B cell (primary cell): ENCODE results near the gene ADGRD1. TPM values are rescaled to one million over a fixed set of nuclear protein-coding genes. Genes with fewer than 3 reads are reported as not detected.

Experiments
- ATAC-seq: fragments of 200-7000 bp; cut with Tn5 transposase; one replicate; pipeline ENCODE4 v1.10.0; 2021; ENCODE audit warnings: low read depth, mild to moderate bottlenecking, moderate number of reproducible peaks, moderate library complexity
- CTCF ChIA-PET: fragments of 350-600 bp; sonication (Branson Sonifier 250); formaldehyde crosslinking; loops from one replicate; lab custom pipeline; 2021; ENCODE audit warnings: antibody characterized with exemption, inconsistent platforms; lab: Charles Lee
- POLR2A ChIA-PET: fragments of 350-600 bp; sonication (Branson Sonifier 250); formaldehyde crosslinking; loops from one replicate; lab custom pipeline; 2021; ENCODE audit warnings: antibody characterized with exemption; lab: Charles Lee
- DNase-seq: peaks from one replicate; pipeline ENCODE4 v3.0.0; 2013
- H2AFZ ChIP-seq: 2 replicates; pipeline ENCODE4 v1.6.1; 2012; ENCODE audit warnings: mild to moderate bottlenecking, low read depth, low read length; ENCODE audit not compliant: insufficient read depth, poor library complexity, severe bottlenecking
- H3K27ac ChIP-seq, 2 donors: 1 replicate in 1 of 2; 2 replicates in 1 of 2; pipeline ENCODE4 v1.5.1; 2012 to 2013; ENCODE audit warnings: low read length in 2 of 2, mild to moderate bottlenecking in 2 of 2, moderate library complexity in 1 of 2
- H3K27me3 ChIP-seq, 4 experiments: fragments of 200-600 bp in 1 of 4; sonication (generic) in 1 of 4; replicated peaks in 1 of 4; 1 replicate in 2 of 4; 2 replicates in 2 of 4; pipeline versions ENCODE4 v1.6.1 to v1.7.0; 2013 to 2016; ENCODE audit warnings: low read length in 3 of 4, mild to moderate bottlenecking in 2 of 4, mixed read lengths in 1 of 4, moderate library complexity in 1 of 4; ENCODE audit not compliant: insufficient read depth in 4 of 4, control insufficient read depth in 3 of 4; ENCODE audit errors: control extremely low read depth in 1 of 4
- H3K36me3 ChIP-seq, 2 experiments: replicated peaks in 1 of 2; 1 replicate in 1 of 2; 2 replicates in 1 of 2; pipeline versions ENCODE4 v1.6.1 to v1.7.1; 2013; ENCODE audit warnings: low read length in 1 of 2; ENCODE audit not compliant: insufficient read depth in 2 of 2, control insufficient read depth in 1 of 2; ENCODE audit errors: control extremely low read depth in 1 of 2, extremely low read depth in 1 of 2
- H3K4me1 ChIP-seq, 2 donors: fragments of 200-600 bp in 1 of 2; sonication (generic) in 1 of 2; 1 replicate in 1 of 2; 2 replicates in 1 of 2; pipeline versions ENCODE4 v1.5.1 to v1.6.1; 2013 to 2017; ENCODE audit warnings: low read length in 2 of 2; ENCODE audit not compliant: control insufficient read depth in 2 of 2, insufficient read depth in 2 of 2
- H3K4me2 ChIP-seq: replicated peaks from 2 replicates; pipeline ENCODE3; 2012; ENCODE audit warnings: mild to moderate bottlenecking, low read depth, low read length; ENCODE audit not compliant: poor library complexity, severe bottlenecking
- H3K4me3 ChIP-seq, 5 experiments: fragments of 200-600 bp in 1 of 5; sonication (generic) in 1 of 5; 1 replicate in 3 of 5; 2 replicates in 2 of 5; pipeline versions ENCODE4 v1.5.1 to v1.7.0; 2011 to 2016; ENCODE audit warnings: low read length in 4 of 5, mild to moderate bottlenecking in 4 of 5, low read depth in 2 of 5, control low read depth in 1 of 5, moderate library complexity in 1 of 5; ENCODE audit not compliant: insufficient read depth in 1 of 5; ENCODE audit errors: control extremely low read depth in 1 of 5, extremely low read depth in 1 of 5
- H3K79me2 ChIP-seq: fragments of 200-600 bp; sonication (generic); one replicate; pipeline ENCODE4 v1.6.0; 2016; ENCODE audit warnings: low read length; ENCODE audit not compliant: control insufficient read depth, insufficient read depth
- H3K9ac ChIP-seq: fragments of 200-600 bp; sonication (generic); 2 replicates; pipeline ENCODE4 v1.6.1; 2017; ENCODE audit warnings: mild to moderate bottlenecking, low read length, moderate library complexity
- H3K9me3 ChIP-seq, 3 donors: one replicate each; pipeline versions ENCODE4 v1.6.1 to v1.7.1; 2013; ENCODE audit warnings: low read length in 2 of 3; ENCODE audit not compliant: control insufficient read depth in 2 of 3, insufficient read depth in 1 of 3; ENCODE audit errors: control extremely low read depth in 1 of 3
- H4K20me1 ChIP-seq: 2 replicates; pipeline ENCODE4 v1.6.0; 2012; ENCODE audit warnings: mild to moderate bottlenecking, low read length; ENCODE audit not compliant: insufficient read depth, control insufficient read depth, poor library complexity, severe bottlenecking
- H3K27ac Mint-ChIP-seq: one replicate; pipeline ENCODE4 v1.8.0; 2021; ENCODE audit warnings: mixed read lengths
- H3K27me3 Mint-ChIP-seq: one replicate; pipeline ENCODE4 v1.8.0; 2021; ENCODE audit warnings: mixed read lengths
- H3K4me1 Mint-ChIP-seq: one replicate; pipeline ENCODE4 v1.8.0; 2021; ENCODE audit warnings: mixed read lengths
- H3K4me3 Mint-ChIP-seq: one replicate; pipeline ENCODE4 v1.8.0; 2021; ENCODE audit warnings: mixed read lengths
- H3K9me3 Mint-ChIP-seq: one replicate; pipeline ENCODE4 v1.8.0; 2022; ENCODE audit warnings: mixed read lengths; ENCODE audit not compliant: insufficient read depth
- EZH2 ChIP-seq: IDR thresholded peaks from 2 replicates; pipeline ENCODE4 v1.6.1; 2012; ENCODE audit warnings: borderline replicate concordance, low read depth, mild to moderate bottlenecking, moderate library complexity, low read length; ENCODE audit not compliant: insufficient read depth, poor library complexity, severe bottlenecking
- WGBS: methylation state at CpG from one replicate; pipeline ENCODE4 v1.1.5; 2013; ENCODE audit warnings: missing lambda C conversion rate; ENCODE audit not compliant: insufficient coverage; 5-methylcytosine and 5-hydroxymethylcytosine counted together
- intact Hi-C: fragments of 100-400 bp; cut with micrococcal nuclease; formaldehyde crosslinking; loops from one replicate; pipeline ENCODE4 v1.10.0; 2022
- polyA plus RNA-seq: library from polyadenylated mRNA; depleted of rRNA; stranded (reverse); fragments of >200 nt; gene quantifications from 2 replicates; pipeline ENCODE4 v1.2.3, GENCODE V29; 2012
- total RNA-seq, 2 donors: library from RNA; stranded (reverse); fragments of 120-200 nt in 1 of 2; gene quantifications; 1 replicate in 1 of 2; 2 replicates in 1 of 2; pipeline versions ENCODE4 v1.2.3 to v1.2.4, GENCODE V29; 2013 to 2022
- TF ChIP-seq, protein P1 (sequence below): fragments of 200-600 bp; IDR thresholded peaks from one replicate; pipeline ENCODE4 v1.8.0; 2022; ENCODE audit warnings: antibody characterized with exemption, mild to moderate bottlenecking

ADGRD1 gene
- total and polyA plus RNA-seq, 2 donors (not counting 1 experiment from before 2014, with no cell fraction given) = 1.1 to 2.2 TPM

DNA sequence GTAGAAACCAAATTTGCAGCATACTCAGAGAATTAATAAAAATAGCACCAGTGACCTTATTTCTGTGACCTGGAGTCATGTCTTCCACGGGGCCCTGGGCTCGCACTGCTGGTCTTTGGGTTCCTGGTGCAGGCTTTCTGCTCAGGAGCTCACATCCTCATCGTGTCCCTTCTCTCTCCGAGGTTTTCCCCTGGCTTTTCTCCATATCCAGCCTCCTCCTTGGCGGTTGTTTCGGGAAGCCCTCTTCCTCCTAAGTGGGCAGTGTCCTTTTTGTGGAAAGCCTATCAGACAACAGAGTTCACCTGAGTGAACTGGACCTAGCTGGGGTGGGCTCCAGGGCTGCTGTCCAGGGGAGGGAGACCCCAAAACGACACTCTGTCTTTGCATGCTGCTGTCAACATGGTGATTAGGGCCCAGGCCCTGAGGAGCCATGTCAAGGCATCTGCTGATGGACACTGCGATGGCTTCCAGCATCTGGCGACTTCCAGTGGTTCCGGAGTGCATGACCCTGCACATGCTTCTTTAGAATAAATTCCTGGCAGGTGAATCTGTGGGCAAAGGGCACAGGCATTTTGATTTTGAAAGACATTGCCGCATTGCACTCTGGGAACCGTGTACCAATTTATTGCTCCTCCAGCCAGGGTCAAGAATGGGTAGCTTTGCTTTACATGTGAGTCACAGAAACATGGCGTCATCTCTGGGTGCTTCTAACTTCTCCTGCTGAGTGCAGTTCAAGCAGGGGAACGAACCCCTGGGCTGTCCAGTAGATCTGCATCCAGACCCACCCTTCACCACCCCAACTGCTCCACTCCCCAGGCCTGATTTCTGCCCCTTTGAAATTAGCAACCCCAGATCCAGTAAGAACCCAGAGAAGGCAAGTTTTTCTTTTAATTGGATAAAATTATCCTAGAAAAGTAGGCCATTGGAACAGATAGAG is 136.8 kb downstream of the ADGRD1 start:
- no peak for TF ChIP-seq EZH2
- H4K20me1 ChIP-seq = no peaks in the 10 kb centered on the region
- peaks cover 0 to 6% (median 0%) of the 10 kb centered on the region in 3 donors for H3K9me3 ChIP-seq
- no peaks in the 10 kb centered on the region for H3K79me2 ChIP-seq
- H3K27ac ChIP-seq = no peak overlapping the region
- ChIA-PET CTCF (no interaction called here), POLR2A (no interaction called here)
- H3K36me3 ChIP-seq = no peaks in the 10 kb centered on the region
- H3K9ac ChIP-seq = no peak overlapping the region
- Mint-ChIP-seq H3K4me1 (peaks cover 16% of the 10 kb centered on the region), H3K27ac (no peak overlapping the region), H3K9me3 (no peaks in the 10 kb centered on the region), H3K27me3 (no peaks in the 10 kb centered on the region), H3K4me3 (no peak overlapping the region)
- ATAC-seq (no peak), DNase-seq (no peak)
- no peak overlapping the region for H2AFZ ChIP-seq
- H3K4me2 ChIP-seq = no peak overlapping the region
- H3K27me3 ChIP-seq = peaks cover 0 to 8% (median 0%) of the 10 kb centered on the region in 4 experiments
- H3K4me1 ChIP-seq = peaks cover 11 to 17% of the 10 kb centered on the region in 2 donors
- 87% methylated on average over 11 of the region's 14 CpGs for WGBS
- no peak overlapping the region for H3K4me3 ChIP-seq
- intact Hi-C loops = no loop called here

DNA sequence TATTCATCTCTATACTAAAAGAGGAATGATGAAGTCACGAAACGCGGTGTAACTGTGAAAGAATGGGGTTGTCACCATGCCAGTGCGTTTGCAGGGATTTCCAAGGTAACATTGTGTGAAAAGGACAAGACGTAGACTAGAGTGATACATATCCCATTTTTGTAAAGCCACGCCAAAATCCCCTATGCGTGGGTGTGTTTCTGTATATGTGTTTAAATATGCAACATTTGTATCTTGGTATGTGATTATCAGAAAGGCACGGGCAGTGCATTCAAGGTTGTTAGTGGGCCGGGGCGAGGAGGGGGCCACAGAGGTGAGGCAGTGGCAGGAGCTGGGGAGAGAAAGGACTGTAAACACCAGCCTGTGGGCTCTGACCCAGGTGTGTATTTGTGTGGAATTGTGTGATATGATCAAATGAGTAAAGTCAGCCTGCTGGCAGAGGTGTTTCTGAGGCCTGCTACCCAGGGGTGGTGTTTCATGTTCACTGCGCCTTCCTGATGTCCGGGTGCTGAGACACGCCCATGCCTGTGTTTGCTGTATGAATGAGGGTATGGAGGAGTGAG is 137.8 kb downstream of the ADGRD1 start:
- Histone ChIP-seq H2AFZ (no peak overlapping the region), H3K4me3 (no peak overlapping the region), H3K4me2 (no peak overlapping the region), H3K36me3 (no peaks in the 10 kb centered on the region), H3K27ac (no peak overlapping the region), H3K79me2 (no peaks in the 10 kb centered on the region), H3K9me3 (peaks cover 0 to 6% (median 0%) of the 10 kb centered on the region in 3 donors), H4K20me1 (no peaks in the 10 kb centered on the region), H3K27me3 (peaks cover 0 to 8% (median 0%) of the 10 kb centered on the region in 4 experiments), H3K9ac (no peak overlapping the region), H3K4me1 (peaks cover 11 to 17% of the 10 kb centered on the region in 2 donors)
- ChIA-PET CTCF (no interaction called here), POLR2A (no interaction called here)
- ATAC-seq (no peak), DNase-seq (no peak)
- intact Hi-C loops = no loop called here
- no peak overlapping the region for H3K27ac Mint-ChIP-seq
- H3K4me3 Mint-ChIP-seq = no peak overlapping the region
- H3K4me1 Mint-ChIP-seq = peaks cover 16% of the 10 kb centered on the region
- WGBS = 66% methylated on average over 10 of the region's 13 CpGs
- TF ChIP-seq, protein P1, sequence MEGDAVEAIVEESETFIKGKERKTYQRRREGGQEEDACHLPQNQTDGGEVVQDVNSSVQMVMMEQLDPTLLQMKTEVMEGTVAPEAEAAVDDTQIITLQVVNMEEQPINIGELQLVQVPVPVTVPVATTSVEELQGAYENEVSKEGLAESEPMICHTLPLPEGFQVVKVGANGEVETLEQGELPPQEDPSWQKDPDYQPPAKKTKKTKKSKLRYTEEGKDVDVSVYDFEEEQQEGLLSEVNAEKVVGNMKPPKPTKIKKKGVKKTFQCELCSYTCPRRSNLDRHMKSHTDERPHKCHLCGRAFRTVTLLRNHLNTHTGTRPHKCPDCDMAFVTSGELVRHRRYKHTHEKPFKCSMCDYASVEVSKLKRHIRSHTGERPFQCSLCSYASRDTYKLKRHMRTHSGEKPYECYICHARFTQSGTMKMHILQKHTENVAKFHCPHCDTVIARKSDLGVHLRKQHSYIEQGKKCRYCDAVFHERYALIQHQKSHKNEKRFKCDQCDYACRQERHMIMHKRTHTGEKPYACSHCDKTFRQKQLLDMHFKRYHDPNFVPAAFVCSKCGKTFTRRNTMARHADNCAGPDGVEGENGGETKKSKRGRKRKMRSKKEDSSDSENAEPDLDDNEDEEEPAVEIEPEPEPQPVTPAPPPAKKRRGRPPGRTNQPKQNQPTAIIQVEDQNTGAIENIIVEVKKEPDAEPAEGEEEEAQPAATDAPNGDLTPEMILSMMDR = no peak
- no peak for TF ChIP-seq EZH2
- H3K9me3 Mint-ChIP-seq = no peaks in the 10 kb centered on the region
- no peaks in the 10 kb centered on the region for H3K27me3 Mint-ChIP-seq
